Measurements from ENCODE around the gene EDDM13.

DNA sequence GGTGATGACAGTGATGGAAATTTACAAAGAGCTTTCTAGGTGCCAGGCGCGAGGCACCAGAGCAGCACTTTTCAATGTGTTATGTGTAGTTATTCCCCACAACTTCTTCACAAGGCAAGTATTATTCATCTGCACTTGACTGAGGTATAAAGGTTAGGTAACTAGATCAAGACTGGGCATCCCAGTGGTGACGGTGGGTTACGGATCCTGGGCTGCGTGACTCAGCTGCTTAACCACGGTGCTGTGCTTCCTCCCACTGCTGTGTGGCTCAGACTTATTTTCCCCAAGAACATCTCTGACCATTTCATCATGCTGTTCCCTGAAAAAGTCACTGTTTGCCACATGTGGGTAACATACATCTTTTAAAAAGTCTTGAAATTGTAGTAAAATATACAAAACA is 19.3 kb downstream of the EDDM13 start:
- TF ChIP-seq, protein P1, sequence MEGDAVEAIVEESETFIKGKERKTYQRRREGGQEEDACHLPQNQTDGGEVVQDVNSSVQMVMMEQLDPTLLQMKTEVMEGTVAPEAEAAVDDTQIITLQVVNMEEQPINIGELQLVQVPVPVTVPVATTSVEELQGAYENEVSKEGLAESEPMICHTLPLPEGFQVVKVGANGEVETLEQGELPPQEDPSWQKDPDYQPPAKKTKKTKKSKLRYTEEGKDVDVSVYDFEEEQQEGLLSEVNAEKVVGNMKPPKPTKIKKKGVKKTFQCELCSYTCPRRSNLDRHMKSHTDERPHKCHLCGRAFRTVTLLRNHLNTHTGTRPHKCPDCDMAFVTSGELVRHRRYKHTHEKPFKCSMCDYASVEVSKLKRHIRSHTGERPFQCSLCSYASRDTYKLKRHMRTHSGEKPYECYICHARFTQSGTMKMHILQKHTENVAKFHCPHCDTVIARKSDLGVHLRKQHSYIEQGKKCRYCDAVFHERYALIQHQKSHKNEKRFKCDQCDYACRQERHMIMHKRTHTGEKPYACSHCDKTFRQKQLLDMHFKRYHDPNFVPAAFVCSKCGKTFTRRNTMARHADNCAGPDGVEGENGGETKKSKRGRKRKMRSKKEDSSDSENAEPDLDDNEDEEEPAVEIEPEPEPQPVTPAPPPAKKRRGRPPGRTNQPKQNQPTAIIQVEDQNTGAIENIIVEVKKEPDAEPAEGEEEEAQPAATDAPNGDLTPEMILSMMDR (IDR thresholded peaks at IDR 0.05), result no peak
- no peak for TF ChIP-seq POLR2A (IDR thresholded peaks at IDR 0.05)

All from Peyer's patch (tissue), 4 donors.